ENCODE data around the gene GPR78.

GPR78 gene

DNA sequence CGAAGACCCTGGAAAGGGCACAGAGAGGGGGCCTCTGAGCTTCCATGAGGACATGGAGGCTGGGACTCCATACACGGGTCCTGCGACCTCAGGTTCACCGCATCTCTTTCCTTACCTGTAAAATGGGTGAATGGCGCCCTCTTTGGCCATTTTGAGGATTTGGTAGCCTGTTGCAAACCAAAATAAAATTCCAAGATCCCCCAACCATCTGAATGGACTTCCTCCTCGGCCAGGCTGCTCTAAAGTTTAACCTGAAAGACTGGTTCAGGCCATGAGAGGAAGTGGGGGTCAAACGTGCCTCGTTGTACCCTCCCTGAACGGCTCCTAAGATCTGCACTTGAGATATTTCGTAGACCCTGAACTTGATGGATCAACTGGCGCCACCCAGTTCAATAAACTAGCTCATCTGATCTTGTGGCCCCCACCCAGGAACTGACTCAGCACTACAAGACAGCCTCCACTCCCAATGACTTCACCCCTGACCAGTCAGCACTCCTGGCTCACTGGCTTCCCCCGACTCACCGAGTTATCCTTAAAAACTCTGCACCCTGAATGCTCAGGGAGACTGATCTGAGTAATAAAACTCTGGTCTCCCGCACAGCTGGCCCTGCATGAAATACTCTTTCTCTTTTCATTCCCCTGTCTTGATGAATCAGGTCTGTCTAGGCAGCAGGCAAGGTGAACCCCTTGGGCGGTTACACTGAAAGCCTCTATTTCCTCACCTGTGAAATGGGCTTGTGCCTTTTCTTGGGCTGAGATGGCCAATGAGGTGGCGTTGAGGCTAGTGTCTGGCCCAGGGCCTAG, 32.9 kb upstream of the GPR78 start:
- DNase-seq = no peak

DNA sequence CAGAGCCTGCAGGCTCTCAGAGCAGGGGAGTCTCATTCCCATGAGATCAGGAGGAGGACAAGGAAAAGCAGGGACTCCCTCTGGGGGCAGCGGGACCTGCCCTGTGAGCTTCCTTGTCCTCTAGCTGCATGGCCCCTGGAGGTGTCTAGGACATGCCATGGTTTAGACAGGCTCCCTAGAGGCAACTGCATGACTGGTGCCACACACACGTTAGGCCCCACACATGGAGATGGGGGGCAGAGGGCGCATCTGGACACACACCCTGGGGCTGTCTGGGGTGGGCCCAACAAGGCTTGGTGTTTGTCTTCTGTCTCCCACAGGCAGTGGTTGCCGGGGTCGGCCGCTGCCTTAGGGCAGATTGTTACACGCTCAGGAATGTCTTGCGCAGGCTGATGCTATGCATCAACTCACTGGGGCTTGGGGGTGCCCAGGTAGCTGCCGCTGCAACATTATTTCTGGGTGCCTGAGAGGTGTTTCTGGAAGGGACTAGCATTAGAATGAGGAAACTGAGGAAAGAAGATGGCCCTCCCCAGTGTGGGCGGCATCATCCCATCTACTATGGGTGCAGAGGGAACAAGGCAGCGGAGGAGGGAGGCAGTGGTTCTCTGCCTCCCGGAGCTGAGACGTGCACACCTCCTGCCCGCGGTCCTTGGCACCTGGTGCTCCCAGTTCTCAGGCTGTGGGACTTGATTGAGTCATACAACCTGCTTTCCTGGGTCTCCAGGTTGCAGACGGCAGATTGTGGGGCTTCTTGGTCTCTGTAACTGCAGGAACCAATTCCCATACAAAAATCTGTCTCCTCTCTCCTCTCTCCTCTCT, 32.1 kb upstream of the GPR78 start:
- no peak for DNase-seq

DNA sequence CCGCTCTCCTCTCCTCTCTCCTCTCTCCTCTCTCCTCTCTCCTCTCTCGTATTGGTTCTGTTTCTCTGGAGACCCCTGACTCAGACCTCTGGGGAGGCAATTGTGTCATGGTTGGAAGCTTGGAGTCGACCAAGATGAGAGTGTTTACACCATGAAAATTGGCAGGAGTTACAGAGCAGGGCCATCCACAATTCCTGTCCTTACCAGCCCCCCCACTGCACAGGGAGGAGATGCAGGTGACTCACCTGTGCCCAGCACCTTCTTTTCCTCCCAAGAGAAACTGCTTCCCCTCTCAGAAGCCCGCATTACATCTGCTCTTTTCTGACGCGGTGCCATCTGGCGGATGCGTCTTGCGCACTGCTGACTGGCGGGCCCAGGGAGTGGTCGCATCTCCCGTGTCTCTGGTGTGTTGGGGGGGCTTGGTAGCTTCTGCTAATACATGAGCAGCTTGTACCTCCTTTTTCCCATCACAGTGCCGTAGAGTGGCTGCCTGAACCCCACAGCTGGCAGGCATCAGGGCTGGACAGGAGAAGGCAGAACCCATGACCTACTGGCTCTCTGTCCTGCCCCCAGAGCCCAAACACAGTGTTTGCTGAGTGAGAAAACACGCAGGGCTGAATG, 31.4 kb upstream of the GPR78 start:
- no peak for DNase-seq

DNA sequence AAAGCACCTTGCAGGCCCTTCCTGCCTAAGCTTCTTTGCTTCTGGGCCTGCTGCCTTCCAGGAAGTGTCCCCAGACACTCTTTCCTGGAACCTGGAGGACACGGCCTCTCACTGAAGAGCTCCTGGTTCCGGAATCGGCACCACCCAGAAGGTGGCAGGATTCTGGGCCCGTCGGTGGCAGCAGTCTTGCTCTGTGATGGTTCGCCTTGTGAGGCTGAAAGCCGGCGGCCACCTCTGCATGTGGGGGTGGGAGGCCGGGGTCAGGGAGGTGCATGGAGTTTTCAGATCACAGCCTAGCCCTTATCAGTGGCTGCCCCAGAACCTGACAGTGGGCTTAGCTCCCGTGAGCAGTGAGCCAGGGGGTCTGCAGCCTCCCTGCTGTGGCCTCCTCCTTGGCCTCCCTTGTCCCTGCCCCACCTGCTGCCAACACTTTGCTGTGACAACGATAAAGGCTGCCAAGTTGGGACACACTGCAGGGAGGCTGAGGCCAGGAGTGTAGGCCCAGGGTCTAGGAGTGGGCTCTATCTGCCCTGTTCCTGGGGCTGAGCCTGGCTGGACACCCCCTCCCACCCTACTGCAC, 30.8 kb upstream of the GPR78 start:
- no peak for DNase-seq

DNA sequence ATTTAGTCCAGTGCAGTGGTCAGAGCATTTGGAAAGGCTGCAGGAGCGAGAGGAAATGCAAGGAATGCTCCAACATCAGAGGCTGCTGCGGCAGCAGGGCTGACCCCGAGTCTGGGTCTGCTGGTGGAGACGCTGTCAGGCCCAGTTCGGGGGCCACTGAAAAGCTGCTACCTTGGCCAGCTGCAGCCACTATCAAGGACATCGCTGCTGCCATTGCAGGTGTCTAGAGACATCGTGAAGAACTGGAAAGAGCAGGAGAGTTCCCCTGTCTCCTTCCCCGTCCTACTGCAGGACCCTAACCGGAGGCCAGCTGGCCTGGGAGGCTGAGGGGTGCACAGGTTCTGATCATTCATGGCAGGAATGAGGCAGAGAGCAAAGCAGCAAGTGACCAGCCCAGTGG, 29.5 kb upstream of the GPR78 start:
- no peak for DNase-seq

DNA sequence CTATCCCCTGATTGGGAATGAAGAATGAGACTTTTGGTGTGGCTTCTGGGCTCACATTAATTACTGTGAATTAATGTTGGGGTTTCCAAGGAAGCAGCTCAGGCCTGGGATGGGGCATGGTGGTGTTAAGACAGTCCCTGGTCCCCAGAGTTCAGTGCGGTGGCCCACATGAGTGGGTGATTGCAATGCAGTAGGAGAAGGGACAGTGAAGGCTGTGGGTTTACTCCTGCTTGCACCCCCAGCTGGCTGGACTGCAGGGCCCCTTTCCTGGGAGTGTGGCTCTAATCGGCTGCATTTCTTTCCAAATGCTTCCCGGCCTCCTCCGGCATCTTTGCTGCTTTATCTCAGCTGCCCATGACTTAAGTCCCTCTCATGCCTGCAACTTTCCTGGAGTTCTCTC, 28.2 kb upstream of the GPR78 start:
- DNase-seq = no peak

DNA sequence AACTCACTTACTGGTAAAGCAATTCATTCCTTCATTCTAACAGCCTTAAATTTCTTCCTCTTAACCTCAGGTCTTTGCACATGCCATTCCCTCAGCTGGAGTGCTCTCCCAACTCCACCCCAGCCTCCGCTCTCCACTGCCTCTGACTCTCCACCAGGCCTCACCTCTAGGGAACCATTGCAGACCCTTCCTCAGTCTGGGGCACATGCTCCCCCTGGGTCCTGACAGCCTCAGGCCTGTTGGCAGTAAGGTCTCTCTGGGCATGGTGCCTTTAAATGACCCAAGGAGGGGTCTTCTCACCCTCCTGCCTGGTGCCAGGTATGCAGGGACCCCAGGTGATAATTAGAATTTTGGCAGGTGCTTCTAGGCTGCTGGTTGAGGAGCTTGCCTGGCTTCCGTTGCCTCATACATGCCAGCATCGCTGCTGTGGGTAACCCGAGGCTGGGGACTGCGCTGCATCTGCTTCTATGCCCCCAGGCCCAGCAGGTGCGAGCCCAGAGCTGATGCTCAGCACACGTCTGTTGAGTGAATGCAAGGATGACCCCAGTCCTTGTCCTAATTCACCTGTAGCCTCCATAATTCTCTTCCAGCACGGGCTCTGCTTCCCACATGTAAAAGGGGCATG, 27.5 kb upstream of the GPR78 start:
- DNase-seq = no peak

DNA sequence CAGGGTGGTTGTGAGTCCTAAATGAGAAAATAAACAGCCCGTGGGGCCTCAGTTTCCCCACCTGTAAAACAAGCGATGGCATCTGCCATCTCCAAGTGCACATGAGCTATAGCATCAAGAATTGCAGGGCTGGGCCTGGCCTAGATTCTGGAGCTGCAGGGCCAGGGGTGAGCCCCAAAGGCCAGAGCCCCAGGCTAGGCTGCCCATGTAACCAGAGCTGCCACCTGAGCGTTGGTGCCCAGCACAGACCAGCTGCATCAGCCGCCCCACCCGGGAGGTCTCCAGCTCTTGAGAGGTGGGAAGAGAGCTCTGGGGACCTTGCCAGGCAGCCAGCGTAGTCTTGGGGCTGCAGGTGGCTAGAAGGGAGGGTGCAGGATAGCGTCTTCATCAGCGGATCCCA, 27.0 kb upstream of the GPR78 start:
- DNase-seq = no peak

DNA sequence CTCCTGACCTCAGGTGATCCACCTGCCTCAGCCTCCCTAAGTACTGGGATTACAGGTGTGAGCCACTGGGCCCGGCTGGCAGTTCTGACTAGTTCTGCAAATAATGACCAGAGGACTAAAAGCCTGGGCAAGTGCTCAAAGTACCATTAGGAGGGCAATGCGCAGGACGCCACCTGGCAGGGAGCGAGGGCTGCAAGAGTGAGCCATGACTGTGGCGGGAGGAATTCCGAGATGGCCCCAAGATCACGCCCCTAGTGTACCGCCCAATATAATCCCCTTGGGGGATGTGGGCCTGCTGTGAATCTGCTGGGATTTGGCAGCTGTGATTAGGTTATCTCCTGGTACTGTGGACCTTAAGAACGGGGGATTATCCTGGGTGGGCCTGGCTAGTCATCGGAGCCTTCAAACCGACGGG, 26.2 kb upstream of the GPR78 start:
- DNase-seq = no peak

DNA sequence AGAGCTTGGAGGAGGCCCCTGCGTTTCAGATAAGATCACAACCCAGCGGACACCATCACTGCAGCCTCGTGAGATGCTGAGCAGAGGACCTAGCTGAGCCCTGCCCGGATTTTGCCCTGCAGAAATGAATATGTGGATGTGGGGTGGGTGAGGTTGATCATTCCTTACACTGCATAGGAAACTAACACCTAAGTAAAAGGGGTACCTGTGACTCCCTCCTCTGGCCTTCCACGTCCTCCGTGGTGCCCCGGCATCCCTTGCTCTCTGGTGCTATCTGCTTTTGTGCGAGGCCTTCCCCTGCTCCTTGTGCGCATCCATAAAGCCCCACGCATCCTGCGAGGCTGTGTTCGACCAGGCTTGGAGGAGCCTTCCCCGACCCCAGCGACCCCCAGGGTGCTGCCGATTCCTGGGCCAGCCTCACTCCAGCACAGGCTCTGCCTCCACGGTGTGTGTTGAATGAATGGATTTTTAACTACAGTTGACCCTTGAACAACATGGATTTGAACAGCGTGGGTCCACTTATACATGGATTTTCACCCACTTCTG, 25.6 kb upstream of the GPR78 start:
- no peak for DNase-seq

DNA sequence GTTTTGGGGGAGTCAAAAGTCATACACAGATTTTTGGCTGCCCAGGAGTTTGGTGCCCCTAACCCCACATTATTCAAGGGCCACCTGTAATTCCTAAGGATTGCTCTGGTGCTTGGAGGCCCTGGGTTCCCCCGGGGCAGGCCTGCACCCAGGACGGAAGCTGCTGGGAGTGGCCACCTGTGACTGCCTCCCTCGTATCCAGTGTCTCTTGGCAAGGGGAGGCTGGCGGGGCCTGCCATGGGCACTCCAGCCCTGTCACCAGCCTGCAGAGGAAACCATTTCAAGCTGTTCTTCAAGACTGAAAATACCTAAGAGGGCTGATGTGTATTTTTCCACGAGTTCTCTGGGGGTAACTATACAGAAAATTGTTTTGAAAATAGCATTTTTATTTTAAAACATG, 24.5 kb upstream of the GPR78 start:
- DNase-seq = no peak

DNA sequence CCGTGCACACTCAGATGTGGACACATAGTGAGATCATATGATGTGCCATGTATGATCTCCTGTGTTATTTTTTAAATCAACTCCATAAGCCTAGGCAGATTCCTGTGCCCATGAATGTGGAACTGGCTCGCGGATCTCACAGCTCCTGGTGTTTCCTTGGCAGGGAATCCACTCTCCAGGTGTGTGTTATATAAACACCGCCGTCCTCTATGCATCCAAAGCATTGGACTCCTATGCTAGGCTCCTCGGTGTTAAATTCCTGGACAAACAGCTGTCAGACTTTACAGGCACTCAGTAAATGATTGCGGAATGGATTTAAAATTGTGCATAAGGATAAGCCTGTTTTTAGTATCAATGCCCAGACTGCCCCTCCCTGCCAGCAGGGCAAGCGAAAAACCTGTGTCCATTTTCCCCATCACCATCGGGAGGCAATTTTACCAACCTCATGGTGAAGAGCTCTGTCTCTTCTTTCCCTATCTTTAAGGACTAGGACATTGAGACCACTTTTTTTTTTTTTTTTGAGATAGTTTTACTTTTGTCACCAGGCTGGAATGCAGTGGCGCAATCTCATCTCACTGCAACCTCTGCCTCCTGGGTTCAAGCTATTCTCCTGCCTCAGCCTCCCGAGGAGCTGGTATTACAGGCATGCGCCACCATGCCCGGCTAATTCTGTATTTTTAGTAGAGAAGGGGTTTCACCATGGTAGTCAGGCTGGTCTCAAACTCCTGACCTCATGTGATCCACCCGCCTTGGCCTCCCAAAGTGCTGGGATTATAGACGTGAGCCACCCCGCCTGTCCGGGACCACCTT, 23.6 kb upstream of the GPR78 start:
- no peak for DNase-seq

DNA sequence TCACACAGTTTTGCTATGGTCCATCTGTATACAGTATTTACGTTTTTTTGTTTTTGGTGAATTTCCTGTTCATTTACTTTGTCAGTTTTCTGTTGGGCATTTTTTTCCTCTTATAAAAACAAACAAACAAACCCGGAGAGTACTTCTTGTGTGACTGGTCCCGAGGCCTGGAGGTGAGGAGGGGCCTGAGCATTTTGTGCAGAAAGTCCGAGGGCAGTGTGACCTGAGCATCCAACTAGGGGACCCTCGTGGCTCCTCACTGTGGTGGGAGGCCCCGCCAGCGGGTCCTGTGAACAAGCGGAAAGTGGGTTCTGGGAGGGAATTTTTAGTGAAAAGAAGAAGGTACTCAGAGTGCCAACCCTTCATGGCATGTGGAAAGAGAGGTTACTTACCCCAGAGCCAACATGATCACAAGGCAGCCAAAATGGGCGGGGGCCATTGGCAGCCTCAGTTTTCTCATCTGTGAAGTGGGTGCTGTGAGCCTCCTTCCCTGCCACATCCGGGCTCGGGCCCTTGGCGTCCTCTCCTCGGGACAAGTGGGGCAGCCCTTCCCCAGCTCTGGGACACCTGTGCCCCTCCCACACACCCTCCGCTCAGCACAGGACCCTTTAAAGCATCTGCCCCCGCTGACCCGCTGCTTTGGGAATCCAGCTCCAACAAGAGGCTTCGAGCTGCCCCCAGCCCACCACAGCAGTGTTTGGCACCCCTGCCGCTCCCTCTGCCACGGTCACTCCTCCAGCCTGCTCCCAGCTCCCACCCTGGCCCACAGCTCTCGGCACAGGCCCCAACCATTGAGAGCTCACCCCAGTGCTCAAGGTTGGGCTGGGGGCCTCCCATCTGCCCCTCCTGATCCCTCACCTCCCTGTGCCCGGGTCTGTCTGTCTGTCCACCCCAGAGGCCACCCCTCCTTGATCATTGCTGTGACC, 22.8 kb upstream of the GPR78 start:
- no peak for DNase-seq

DNA sequence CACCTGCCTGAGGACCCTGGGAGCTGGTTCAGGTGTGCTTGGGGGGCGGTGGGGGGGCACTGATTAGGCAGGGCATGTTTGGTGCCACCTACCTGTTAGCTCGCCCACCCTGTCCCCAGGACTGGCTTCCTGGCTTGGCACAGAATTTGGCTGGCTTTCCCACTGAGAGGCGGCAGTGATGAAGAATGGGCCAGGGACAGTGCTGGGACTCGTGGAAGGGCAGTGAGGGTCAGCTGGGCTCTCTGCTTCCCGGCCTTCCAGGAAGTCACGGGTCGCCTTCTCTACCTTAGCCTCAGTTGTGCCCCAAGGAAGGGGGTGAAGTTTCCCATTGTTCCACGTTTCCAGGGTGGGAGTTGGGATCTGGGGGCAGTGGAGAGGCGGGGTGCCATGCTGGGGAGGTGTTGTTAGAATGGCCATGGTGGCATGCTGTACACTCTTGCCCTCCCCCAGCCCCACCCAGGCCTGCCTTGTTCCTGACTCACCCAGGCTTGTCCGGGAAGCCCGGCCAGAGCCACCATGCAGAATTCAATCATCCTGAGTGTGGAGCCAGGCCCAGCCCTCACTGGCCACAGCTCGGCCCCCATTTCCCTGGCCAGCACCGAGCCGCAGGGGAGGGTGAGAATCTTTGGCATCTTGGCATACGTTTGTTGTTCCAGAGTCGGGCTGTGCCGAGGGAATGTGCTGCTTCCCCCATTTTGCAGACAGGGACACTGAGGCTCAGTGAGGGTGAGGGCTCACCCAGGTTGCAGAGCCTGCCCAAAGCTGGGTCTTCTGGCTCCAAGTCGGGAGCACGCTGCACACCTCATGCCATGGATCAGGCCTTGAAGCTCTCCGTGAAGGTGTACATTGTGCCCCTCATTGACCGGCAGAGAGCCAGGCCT, 21.9 kb upstream of the GPR78 start:
- no peak for DNase-seq

DNA sequence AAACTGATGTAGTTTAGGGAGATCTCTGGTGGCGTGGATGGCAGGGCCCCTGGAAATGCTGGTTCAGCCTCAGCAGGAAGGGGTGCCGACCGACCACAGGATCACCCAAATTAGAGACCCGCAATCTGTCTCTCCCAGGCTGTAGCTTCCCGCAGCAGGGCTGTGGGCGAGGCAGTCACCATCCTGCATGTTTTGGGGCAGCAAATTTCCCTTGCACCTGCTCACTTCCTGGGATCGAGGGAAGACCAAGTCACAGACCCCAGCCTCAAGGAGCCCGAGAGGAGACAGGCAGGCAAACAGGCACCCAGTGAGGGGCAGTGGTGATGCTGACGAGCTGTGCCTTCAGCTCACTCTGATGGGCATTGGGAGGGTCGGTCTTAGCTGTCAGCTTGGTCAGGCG, 21.2 kb upstream of the GPR78 start:
- no peak for DNase-seq

DNA sequence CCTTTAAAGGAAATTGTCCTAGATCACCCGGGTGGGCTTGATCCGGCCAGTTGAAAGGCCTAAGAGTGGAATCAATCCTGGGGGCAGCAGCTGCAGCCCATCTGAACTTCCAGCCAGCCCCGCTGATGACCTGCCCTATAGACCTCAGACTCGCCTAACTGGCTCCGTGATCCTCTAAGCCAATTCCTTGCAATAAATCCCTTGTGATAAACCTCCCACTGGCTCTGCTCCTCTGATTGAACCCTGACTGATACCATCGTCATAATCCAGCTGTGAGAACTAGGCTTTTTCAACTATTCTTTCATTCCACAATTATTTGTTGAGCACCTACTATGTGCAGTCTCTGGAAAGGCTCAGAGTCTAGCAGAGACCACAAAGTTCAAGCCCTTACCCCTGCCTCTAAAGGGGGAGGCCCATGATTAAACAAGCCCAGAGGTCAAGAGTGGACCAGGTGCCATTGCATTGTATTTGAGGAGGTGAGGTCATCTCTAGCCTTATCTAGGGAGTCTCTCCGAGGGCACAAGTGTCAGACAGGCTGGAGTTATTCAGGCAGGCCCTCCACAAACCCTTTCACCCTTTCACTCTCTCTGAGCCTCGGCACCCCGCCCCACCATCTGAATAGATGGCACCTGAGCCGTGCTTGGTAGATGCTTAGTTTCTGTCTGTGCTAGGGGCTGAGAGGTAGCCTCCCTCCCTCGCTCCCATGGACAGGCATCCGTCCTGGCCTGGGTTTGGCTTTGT, 20.5 kb upstream of the GPR78 start:
- DNase-seq = no peak

DNA sequence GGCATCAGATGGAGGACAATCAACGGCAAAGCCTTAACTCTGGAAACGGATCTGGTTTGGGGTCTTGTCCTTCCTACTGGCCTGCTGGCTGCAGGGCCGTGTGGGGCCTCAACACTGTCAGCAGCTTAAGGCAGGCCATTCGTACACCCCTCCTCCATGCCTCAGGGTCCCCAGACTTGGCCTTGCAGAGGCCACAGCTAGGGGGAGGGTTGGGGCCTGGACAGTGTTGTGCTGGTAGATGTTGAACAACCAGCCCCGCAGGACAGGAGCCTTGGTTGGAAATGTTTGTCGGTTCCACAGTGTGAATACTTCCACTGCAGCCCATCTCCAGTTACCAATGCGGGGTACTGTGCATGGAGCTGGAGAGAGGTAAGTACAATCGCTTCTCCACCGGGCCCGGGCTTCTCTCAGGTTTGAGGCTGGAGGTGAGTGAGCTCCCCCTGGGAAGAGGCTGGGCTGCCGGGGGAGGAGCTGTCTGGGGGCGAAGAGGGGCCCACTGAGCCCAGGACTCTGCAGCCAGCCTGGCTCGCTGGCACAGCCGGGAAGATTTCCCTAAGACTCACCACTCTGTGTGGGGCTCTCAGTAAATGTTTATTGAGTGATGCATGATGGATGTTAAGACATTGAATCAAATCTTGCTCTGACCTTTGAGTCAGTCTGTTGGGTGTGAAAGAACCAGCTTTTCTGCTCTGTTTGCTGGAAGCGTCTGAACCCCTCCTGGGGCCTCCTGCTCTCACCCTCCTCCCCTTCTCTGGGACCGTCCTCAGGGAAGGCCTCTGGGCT, 19.7 kb upstream of the GPR78 start:
- DNase-seq = no peak

DNA sequence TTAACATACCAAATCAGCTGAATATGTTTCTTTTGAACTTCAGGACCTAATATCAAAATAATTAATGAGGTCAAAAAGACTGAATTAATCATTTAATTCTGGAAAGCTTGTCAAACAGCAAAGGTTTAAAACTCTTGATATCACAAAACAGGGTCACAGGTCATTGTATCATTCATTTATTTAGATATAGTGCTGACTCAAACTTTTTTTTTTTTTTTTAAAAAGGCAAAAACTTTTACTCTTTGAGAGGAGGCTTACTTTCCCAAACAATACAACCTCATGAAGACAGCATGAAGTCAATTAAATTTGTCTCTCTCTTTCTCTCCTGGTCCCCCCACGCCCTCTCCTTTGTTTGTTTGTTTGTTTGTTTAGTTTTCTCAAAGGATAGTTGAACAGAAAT, 15.6 kb upstream of the GPR78 start:
- DNase-seq = no peak
